ENCODE measurements around the gene PRKAG2. TPM values are rescaled to one million over a fixed set of nuclear protein-coding genes. Genes with fewer than 3 reads are reported as not detected.

PRKAG2 gene
- total RNA-seq, 3 donors from 2014 or later: 42.4 to 48.5 (median 46.6) TPM

GRCh38 chr7:151690606-151691005, 186.3 kb downstream of the PRKAG2 start:
- no peak for TF ChIP-seq CTCF (IDR thresholded peaks at IDR 0.05)
- Histone ChIP-seq H3K9me3 (no peaks in the 10 kb centered on the region), H3K4me3 (no peak overlapping the region), H3K36me3 (ENCODE audit: low read depth) (no peaks in the 10 kb centered on the region), H3K4me1 (ENCODE audit: low read depth) (peaks cover 12% of the 10 kb centered on the region)
- intact Hi-C loops (cut with DNase I, micrococcal nuclease): no loop called here
- ATAC-seq: no peak
- DNase-seq: no peak

- ATAC-seq (no peak), DNase-seq (no peak)
- no peaks in the 10 kb centered on the region for H3K4me1 ChIP-seq (ENCODE audit: low read depth)
- no peak for TF ChIP-seq CTCF (IDR thresholded peaks at IDR 0.05)
- H3K4me3 ChIP-seq: no peak overlapping the region
- intact Hi-C loops (cut with DNase I, micrococcal nuclease): no loop called here
- H3K36me3 ChIP-seq (ENCODE audit: low read depth): no peaks in the 10 kb centered on the region
- H3K9me3 ChIP-seq: no peaks in the 10 kb centered on the region
These were observed 187.5 kb downstream of the PRKAG2 start for GRCh38 chr7:151689196-151689971.

DNA sequence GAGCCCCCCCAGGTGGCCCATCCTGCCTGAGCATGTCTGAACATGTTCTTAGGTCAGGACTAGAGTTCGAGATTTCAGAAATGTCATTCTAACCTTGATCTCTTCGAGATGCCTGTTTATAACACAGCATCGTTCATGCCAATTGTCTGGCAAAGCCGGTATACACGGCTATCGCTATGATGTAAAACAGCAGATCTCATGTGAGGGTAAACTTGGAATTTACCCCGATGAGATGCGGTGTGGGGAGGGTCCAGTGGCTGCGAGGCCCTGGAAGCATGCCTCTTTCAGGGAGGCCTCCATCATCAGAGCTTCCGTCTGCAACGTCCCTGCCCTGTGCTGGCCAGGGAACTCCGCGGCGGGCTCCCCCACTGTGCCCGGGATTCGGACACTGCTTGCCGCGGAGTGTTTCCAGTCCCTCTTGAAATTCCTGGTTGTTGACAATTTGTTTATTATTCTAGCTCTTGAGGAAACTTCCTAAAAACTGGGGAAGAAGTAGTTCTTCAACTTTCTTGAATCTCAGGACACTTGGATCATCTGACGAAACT, 188.6 kb downstream of the PRKAG2 start:
- no peaks in the 10 kb centered on the region for H3K9me3 ChIP-seq
- no peaks in the 10 kb centered on the region for H3K36me3 ChIP-seq (ENCODE audit: low read depth)
- no peak overlapping the region for H3K4me3 ChIP-seq
- TF ChIP-seq CTCF (IDR thresholded peaks at IDR 0.05): no peak
- DNase-seq: no peak
- H3K4me1 ChIP-seq (ENCODE audit: low read depth): no peaks in the 10 kb centered on the region
- intact Hi-C loops (cut with DNase I, micrococcal nuclease): no loop called here
- ATAC-seq: no peak

DNA sequence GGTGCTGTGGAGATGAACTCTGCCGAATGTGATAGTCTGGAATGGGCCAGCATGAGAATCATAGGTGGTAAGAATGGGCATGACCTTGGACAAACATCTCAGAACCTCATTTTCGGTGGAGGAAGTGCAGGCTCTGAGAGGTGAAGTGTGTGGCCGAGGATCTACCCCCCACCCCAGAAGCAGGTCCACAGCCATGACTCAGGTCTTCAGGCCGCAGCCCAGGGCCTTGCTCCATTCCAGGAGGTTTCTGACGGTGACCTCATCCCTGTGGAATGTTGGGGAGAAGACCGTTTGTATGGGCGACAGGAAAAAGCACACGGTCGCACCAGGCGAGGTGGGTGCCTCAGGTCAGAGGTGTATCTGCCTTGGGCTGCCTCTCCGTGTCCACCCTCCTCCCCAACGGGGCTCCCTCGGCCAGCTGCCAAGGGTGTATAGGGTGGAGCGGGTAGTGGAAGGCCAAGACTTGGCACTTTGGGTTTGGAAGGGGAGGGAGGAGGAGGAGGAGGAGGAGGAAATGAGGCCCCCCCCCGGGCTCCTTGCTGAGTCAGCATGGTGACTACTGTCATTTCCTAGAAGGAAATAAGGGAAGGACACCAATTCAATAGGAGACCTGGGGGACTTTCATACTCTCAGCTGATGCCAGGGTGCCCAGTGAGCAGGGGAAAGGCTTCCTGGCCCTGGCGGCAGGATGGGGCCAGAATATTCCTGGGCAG, 189.2 kb downstream of the PRKAG2 start:
- intact Hi-C loops (cut with DNase I, micrococcal nuclease): no loop called here
- no peak for TF ChIP-seq CTCF (IDR thresholded peaks at IDR 0.05)
- no peak overlapping the region for H3K4me3 ChIP-seq
- H3K9me3 ChIP-seq: no peaks in the 10 kb centered on the region
- no peak for DNase-seq
- no peaks in the 10 kb centered on the region for H3K4me1 ChIP-seq (ENCODE audit: low read depth)
- ATAC-seq: peak; percentile 47
- H3K36me3 ChIP-seq (ENCODE audit: low read depth): no peaks in the 10 kb centered on the region

- TF ChIP-seq CTCF (IDR thresholded peaks at IDR 0.05): no peak
- ATAC-seq: no peak
- no peak for DNase-seq
- no peak overlapping the region for H3K4me3 ChIP-seq
- H3K36me3 ChIP-seq (ENCODE audit: low read depth): no peaks in the 10 kb centered on the region
- no peaks in the 10 kb centered on the region for H3K4me1 ChIP-seq (ENCODE audit: low read depth)
- intact Hi-C loops (cut with DNase I, micrococcal nuclease): no loop called here
- H3K9me3 ChIP-seq: no peaks in the 10 kb centered on the region
These were observed 190.1 kb downstream of the PRKAG2 start for GRCh38 chr7:151686826-151687225.

Measured in mucosa of descending colon (tissue), 3 donors.